Endometrial microvascular endothelial cells (primary cell): ENCODE data around the gene KLK11. TPM values are rescaled to one million over a fixed set of nuclear protein-coding genes. Genes with fewer than 3 reads are reported as not detected.

ENCODE experiments used
- in situ Hi-C: cut with HindIII; loops from 2 replicates; pipeline ENCODE4 v1.10.0; 2017; ENCODE audit warnings: low sequenced_read_pairs, low pct_unique_long_range_greater_than_20kb; ENCODE audit errors: inconsistent ontology term
- total RNA-seq: library from RNA; depleted of rRNA; stranded (reverse); fragments of >200 nt; gene quantifications from one replicate; pipeline ENCODE4 v1.2.3, GENCODE V29; 2015; ENCODE audit errors: inconsistent ontology term

The KLK11 gene
- total RNA-seq, 1 donor from 2014 or later = not detected

GRCh38 chr19:50980208-50980607 lies 46.2 kb downstream of the KLK11 start:
- in situ Hi-C loops = no loop called here

DNA sequence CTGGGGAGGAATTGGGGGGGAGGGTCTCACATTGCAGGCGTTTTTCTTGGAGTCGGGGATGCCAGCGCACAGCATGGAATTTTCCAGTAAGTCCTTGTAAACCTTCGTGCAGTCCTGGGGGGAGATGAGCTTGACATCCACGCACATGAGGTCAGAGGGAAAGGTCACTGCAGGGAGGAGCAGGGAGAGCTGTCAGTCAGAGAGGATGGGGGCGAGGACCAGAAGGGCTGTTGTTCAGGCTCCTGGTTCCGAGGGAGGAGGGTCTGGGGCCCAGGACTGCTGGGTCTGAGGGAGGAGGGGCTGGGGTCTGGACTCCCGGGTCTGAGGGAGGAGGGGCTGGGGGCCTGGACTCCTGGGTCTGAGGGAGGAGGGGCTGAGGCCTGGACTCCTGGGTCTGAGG lies 46.7 kb downstream of the KLK11 start:
- in situ Hi-C loops = no loop called here

- in situ Hi-C loops = no loop called here
These were observed 47.5 kb downstream of the KLK11 start for GRCh38 chr19:50978772-50979390.

DNA sequence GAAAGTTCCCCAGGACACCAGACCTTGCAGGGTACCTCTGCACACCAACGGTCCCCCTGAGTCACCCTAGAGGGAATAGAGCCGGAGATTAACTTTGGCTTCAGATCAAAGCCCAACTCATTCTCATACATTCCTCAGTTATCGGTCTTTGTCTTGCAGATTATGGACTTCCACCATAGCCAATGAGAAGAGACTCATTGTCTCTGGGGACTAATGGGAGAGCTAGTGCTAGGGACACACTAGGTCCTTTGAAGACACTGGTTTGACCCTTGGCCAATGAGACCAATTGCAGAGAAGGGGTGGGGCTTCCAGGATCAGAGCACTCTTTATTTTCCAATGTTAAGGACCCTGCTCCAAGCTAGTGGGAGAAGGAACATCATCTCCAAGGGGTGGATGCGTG lies 48.8 kb downstream of the KLK11 start:
- in situ Hi-C loops = no loop called here

DNA sequence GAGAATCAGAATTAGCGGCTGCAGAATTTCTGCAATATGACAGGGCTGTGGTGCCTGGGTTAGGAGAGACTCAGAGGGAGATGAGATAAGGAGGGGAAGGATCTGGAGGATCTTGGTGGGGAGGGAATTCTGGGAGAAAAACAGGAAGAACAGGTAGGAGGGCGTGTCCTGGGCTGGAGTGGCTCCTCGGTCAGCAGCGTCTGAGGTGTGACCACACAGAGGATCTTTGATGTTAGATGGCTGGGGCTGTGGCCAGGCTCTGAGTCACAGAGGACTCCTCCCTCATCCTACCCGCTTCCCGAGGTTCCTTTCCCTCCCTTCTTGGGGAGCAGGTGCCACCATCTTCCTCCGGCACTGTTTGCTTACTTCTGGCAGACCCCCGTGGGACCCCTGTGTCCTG lies 50.6 kb downstream of the KLK11 start:
- in situ Hi-C loops = no loop called here

GRCh38 chr19:50974702-50975556 lies 51.5 kb downstream of the KLK11 start:
- in situ Hi-C loops = no loop called here

DNA sequence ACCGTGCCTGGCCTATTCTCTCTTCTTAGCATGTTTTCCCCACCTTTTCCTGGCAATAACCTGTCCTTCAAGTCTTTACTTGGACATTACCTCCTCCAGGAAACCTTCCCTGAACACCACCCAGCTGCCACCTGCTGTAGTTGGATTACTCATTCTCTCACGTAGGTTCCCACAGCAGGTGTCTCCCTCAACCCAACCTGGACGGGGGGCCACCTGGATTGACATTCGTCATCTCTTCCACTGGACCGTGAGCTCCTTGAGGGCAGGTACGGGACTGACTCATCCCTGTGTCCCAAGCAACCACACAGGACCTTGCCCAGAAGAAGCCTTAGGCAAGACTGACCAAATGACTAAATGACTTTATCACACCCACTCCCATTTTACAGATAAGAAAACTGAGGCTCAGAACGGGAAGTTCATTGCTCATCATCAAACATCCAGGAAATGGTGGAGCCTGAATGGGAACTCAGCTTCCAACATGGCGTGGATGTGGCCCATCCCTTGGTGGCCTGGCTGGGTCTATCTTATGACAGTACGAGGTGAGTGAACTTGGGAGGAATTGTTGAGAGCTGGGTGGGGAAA lies 53.5 kb downstream of the KLK11 start:
- in situ Hi-C loops = no loop called here

Other genes with a start within 250 kb of the KLK11 start
- not detected for gene ACP4, start 236.2 kb downstream of the KLK11 start, total RNA-seq
- not detected for gene KLK1, start 202.8 kb downstream of the KLK11 start, total RNA-seq
- not detected for gene KLK15, start 193.0 kb downstream of the KLK11 start, total RNA-seq
- not detected for gene KLK3, start 171.7 kb downstream of the KLK11 start, total RNA-seq
- gene KLK2, start 153.2 kb downstream of the KLK11 start, total RNA-seq = not detected
- not detected for gene KLK4, start 115.2 kb downstream of the KLK11 start, total RNA-seq
- not detected for gene KLK5, start 73.6 kb downstream of the KLK11 start, total RNA-seq
- gene KLK6, start 57.0 kb downstream of the KLK11 start, total RNA-seq = not detected
- not detected for gene KLK7, start 42.7 kb downstream of the KLK11 start, total RNA-seq
- gene KLK8, start 25.0 kb downstream of the KLK11 start, total RNA-seq = not detected
- gene KLK10, start 6.9 kb downstream of the KLK11 start, total RNA-seq = not detected
- gene KLK12, start 8.4 kb upstream of the KLK11 start, total RNA-seq = not detected
- gene KLK13, start 38.5 kb upstream of the KLK11 start, total RNA-seq = not detected
- not detected for gene KLK14, start 56.3 kb upstream of the KLK11 start, total RNA-seq
- gene CTU1, start 81.8 kb upstream of the KLK11 start, total RNA-seq = 21.6 TPM
- not detected for gene SIGLEC9, start 98.3 kb upstream of the KLK11 start, total RNA-seq
- not detected for gene SIGLEC7, start 115.7 kb upstream of the KLK11 start, total RNA-seq
- not detected for gene CD33, start 198.5 kb upstream of the KLK11 start, total RNA-seq
- not detected for gene SIGLECL1, start 224.5 kb upstream of the KLK11 start, total RNA-seq